GM21390 (cell line): ENCODE results near the gene RHOF.

Experiments used
- ATAC-seq: cut with Tn5 transposase; IDR thresholded peaks from one replicate; pipeline ENCODE4 v1.9.1; 2021; ENCODE audit not compliant: unreplicated experiment

Gene RHOF

GRCh38 chr12:121805171-121806008, 11.9 kb upstream of the RHOF start:
- ATAC-seq, result no peak

GRCh38 chr12:121804417-121805111, 11.1 kb upstream of the RHOF start:
- ATAC-seq, result no peak

GRCh38 chr12:121803861-121804416, 10.5 kb upstream of the RHOF start, which contains the start of gene SETD1B:
Gene SETD1B, plus strand, starts transcription at chr12:121804009. Its CDS starts 729 bp downstream, at chr12:121804738.
- no peak for ATAC-seq

- peak; percentile 35 for ATAC-seq
Measured at GRCh38 chr12:121802843-121803698, 9.6 kb upstream of the RHOF start.

GRCh38 chr12:121802485-121802842, 9.0 kb upstream of the RHOF start:
- no peak for ATAC-seq

- ATAC-seq, result no peak
Measured at GRCh38 chr12:121801595-121802484, 8.4 kb upstream of the RHOF start.

GRCh38 chr12:121800694-121801594, 7.5 kb upstream of the RHOF start:
- no peak for ATAC-seq

GRCh38 chr12:121799842-121800693, 6.6 kb upstream of the RHOF start:
- peak; percentile 22 for ATAC-seq

- no peak for ATAC-seq
Measured at GRCh38 chr12:121799156-121799841, 5.8 kb upstream of the RHOF start.

- no peak for ATAC-seq
Measured at GRCh38 chr12:121798787-121799155, 5.3 kb upstream of the RHOF start.

- ATAC-seq, result no peak
Measured at GRCh38 chr12:121797937-121798786, 4.7 kb upstream of the RHOF start.

GRCh38 chr12:121796855-121797751, 3.6 kb upstream of the RHOF start:
- ATAC-seq, result no peak

GRCh38 chr12:121795034-121795968, 1.8 kb upstream of the RHOF start:
- peak; percentile 17 for ATAC-seq

GRCh38 chr12:121794534-121795033, 1.1 kb upstream of the RHOF start:
- peak; percentile 1 for ATAC-seq
